IPS DF 4.7 (cell line): Measurements from ENCODE around the gene ADARB2.

Source experiments
- DNase-seq: peaks from one replicate; pipeline ENCODE4 v3.0.0-alpha.2; 2013; ENCODE audit warnings: low spot score; ENCODE audit errors: extremely low read depth

The ADARB2 gene

GRCh38 chr10:1687190-1687589 is 50.1 kb downstream of the ADARB2 start:
- DNase-seq, result no peak

- DNase-seq, result no peak
Observed at GRCh38 chr10:1686491-1686749, 50.9 kb downstream of the ADARB2 start.

GRCh38 chr10:1685699-1686490 is 51.4 kb downstream of the ADARB2 start:
- no peak for DNase-seq

GRCh38 chr10:1684991-1685390 is 52.3 kb downstream of the ADARB2 start:
- DNase-seq, result no peak

GRCh38 chr10:1683649-1684048 is 53.7 kb downstream of the ADARB2 start:
- no peak for DNase-seq

GRCh38 chr10:1679821-1680650 is 57.3 kb downstream of the ADARB2 start:
- DNase-seq, result peak; percentile 19

GRCh38 chr10:1678084-1678483 is 59.2 kb downstream of the ADARB2 start:
- DNase-seq, result no peak

- DNase-seq, result no peak
Observed at GRCh38 chr10:1677307-1677939, 59.9 kb downstream of the ADARB2 start.

- DNase-seq, result no peak
Observed at GRCh38 chr10:1674501-1674900, 62.8 kb downstream of the ADARB2 start.

- no peak for DNase-seq
Observed at GRCh38 chr10:1673568-1674345, 63.6 kb downstream of the ADARB2 start.

- no peak for DNase-seq
Observed at GRCh38 chr10:1672001-1672781, 65.1 kb downstream of the ADARB2 start.

- no peak for DNase-seq
Observed at GRCh38 chr10:1671366-1672000, 65.8 kb downstream of the ADARB2 start.

GRCh38 chr10:1670541-1671365 is 66.6 kb downstream of the ADARB2 start:
- DNase-seq, result no peak

- no peak for DNase-seq
Observed at GRCh38 chr10:1669433-1669832, 67.9 kb downstream of the ADARB2 start.

GRCh38 chr10:1668399-1668798 is 68.9 kb downstream of the ADARB2 start:
- DNase-seq, result no peak

- DNase-seq, result no peak
Observed at GRCh38 chr10:1667392-1667791, 69.9 kb downstream of the ADARB2 start.

GRCh38 chr10:1666147-1666546 is 71.2 kb downstream of the ADARB2 start:
- no peak for DNase-seq

- no peak for DNase-seq
Observed at GRCh38 chr10:1665681-1666080, 71.6 kb downstream of the ADARB2 start.

- DNase-seq, result no peak
Observed at GRCh38 chr10:1665021-1665661, 72.2 kb downstream of the ADARB2 start.
